H1 (cell line): ENCODE measurements around the gene TCERG1L. TPM values are rescaled to one million over a fixed set of nuclear protein-coding genes. Genes with fewer than 3 reads are reported as not detected.
A peak's percentile ranks its signal among the peaks of the same experiment; 100 is the strongest.

ENCODE experiments used
- CTCF ChIA-PET: fragments of 300-600 bp; sonication (Branson Sonifier 250); formaldehyde crosslinking; loops from one replicate; lab custom pipeline; 2021; ENCODE audit not compliant: partially characterized antibody; lab: Charles Lee
- POLR2A ChIA-PET: fragments of 300-600 bp; sonication (Branson Sonifier 250); formaldehyde crosslinking; loops from one replicate; lab custom pipeline; 2021; ENCODE audit warnings: inconsistent platforms; ENCODE audit not compliant: partially characterized antibody; lab: Charles Lee
- DNase-seq, 2 experiments: peaks; one replicate each; pipeline versions ENCODE4 v3.0.0 to v3.0.0-alpha.2; 2010 to 2022; ENCODE audit warnings: low spot score in 2 of 2, low read depth in 1 of 2, mixed read lengths in 1 of 2
- FAIRE-seq: peaks from 2 replicates; lab custom pipeline; 2011; peaks lifted over from hg19 to GRCh38; lab: Jason Lieb, UNC
- H2AFZ ChIP-seq: 2 replicates; pipeline ENCODE4 v1.8.1; 2012; ENCODE audit warnings: low read length, inconsistent platforms
- H2AK5ac ChIP-seq: 2 replicates; pipeline ENCODE4 v1.6.1; 2013; ENCODE audit warnings: low read depth, low read length
- H2BK120ac ChIP-seq: replicated peaks from 2 replicates; pipeline ENCODE3; 2013; ENCODE audit warnings: low read depth, low read length, inconsistent platforms
- H2BK12ac ChIP-seq: 2 replicates; pipeline ENCODE4 v1.6.1; 2013; ENCODE audit warnings: low read depth, low read length
- H2BK15ac ChIP-seq: 2 replicates; pipeline ENCODE4 v1.6.1; 2013; ENCODE audit warnings: low read length
- H2BK20ac ChIP-seq: 2 replicates; pipeline ENCODE4 v1.6.1; 2013; ENCODE audit warnings: low read length
- H2BK5ac ChIP-seq: 2 replicates; pipeline ENCODE4 v1.6.1; 2013; ENCODE audit warnings: low read depth, low read length
- H3K14ac ChIP-seq: 2 replicates; pipeline ENCODE4 v1.6.1; 2013; ENCODE audit warnings: inconsistent platforms; ENCODE audit not compliant: insufficient read length
- H3K18ac ChIP-seq: 2 replicates; pipeline ENCODE4 v1.6.1; 2013; ENCODE audit warnings: low read length; ENCODE audit errors: extremely low read depth
- H3K23ac ChIP-seq: 2 replicates; pipeline ENCODE4 v1.6.1; 2013; ENCODE audit warnings: inconsistent platforms; ENCODE audit not compliant: insufficient read length
- H3K23me2 ChIP-seq: 2 replicates; pipeline ENCODE4 v1.6.1; 2013; ENCODE audit warnings: low read depth, low read length
- H3K27ac ChIP-seq: 2 replicates; pipeline ENCODE4 v1.6.1; 2011; ENCODE audit warnings: low read depth, low read length, inconsistent platforms
- H3K27me3 ChIP-seq, 4 experiments: replicated peaks in 1 of 4; 1 replicate in 1 of 4; 2 replicates in 3 of 4; pipeline versions ENCODE4 v1.6.1 to v1.8.1; 2011 to 2013; ENCODE audit warnings: low read length in 3 of 4, mild to moderate bottlenecking in 3 of 4, inconsistent platforms in 2 of 4, mixed read lengths in 2 of 4, moderate library complexity in 1 of 4; ENCODE audit not compliant: control insufficient read depth in 3 of 4, insufficient read depth in 3 of 4; ENCODE audit errors: extremely low read depth in 1 of 4
- H3K36me3 ChIP-seq, 4 experiments: 2 replicates each; pipeline versions ENCODE4 v1.6.1 to v1.8.1; 2011 to 2013; ENCODE audit warnings: mild to moderate bottlenecking in 4 of 4, low read length in 3 of 4, moderate library complexity in 2 of 4, control low read depth in 1 of 4, inconsistent platforms in 1 of 4; ENCODE audit not compliant: insufficient read depth in 4 of 4, control insufficient read depth in 2 of 4
- H3K4ac ChIP-seq: replicated peaks from 2 replicates; pipeline ENCODE3; 2013; ENCODE audit warnings: low read length, low read depth, mixed read lengths, inconsistent platforms; ENCODE audit not compliant: insufficient read length
- H3K4me1 ChIP-seq, 4 experiments: replicated peaks in 1 of 4; 1 replicate in 1 of 4; 2 replicates in 3 of 4; pipeline versions ENCODE4 v1.6.1 to v1.8.1; 2011 to 2013; ENCODE audit warnings: low read length in 3 of 4, inconsistent platforms in 2 of 4, mixed read lengths in 1 of 4; ENCODE audit not compliant: insufficient read depth in 4 of 4, control insufficient read depth in 3 of 4
- H3K4me2 ChIP-seq, 2 experiments: 2 replicates each; pipeline versions ENCODE4 v1.6.1 to v1.8.1; 2011 to 2013; ENCODE audit warnings: low read depth in 2 of 2, low read length in 2 of 2, control low read depth in 1 of 2, inconsistent platforms in 1 of 2, mild to moderate bottlenecking in 1 of 2; ENCODE audit not compliant: insufficient read depth in 1 of 2
- H3K4me3 ChIP-seq, 4 experiments: fragments of 200-600, 300-600 bp in 1 of 4; sonication (generic), shearing (Covaris generic), sonication (Bioruptor Twin) in 1 of 4; 2 replicates each; pipeline versions ENCODE4 v1.5.1 to v1.8.1; 2011 to 2016; ENCODE audit warnings: low read length in 4 of 4, low read depth in 3 of 4, control low read depth in 2 of 4, inconsistent platforms in 2 of 4, mild to moderate bottlenecking in 2 of 4, mixed read lengths in 1 of 4, moderate library complexity in 1 of 4; ENCODE audit not compliant: insufficient read depth in 2 of 4; ENCODE audit errors: extremely low read depth in 1 of 4
- H3K56ac ChIP-seq: replicated peaks from 2 replicates; pipeline ENCODE3; 2013; ENCODE audit warnings: low read depth, mild to moderate bottlenecking, mixed read lengths, low read length, inconsistent platforms; ENCODE audit not compliant: insufficient read length
- H3K79me1 ChIP-seq: 2 replicates; pipeline ENCODE4 v1.6.1; 2013; ENCODE audit warnings: low read depth, low read length, control low read depth
- H3K79me2 ChIP-seq, 2 experiments: 2 replicates each; pipeline versions ENCODE4 v1.6.1 to v1.8.1; 2012 to 2013; ENCODE audit warnings: low read length in 2 of 2, mild to moderate bottlenecking in 2 of 2, inconsistent platforms in 1 of 2; ENCODE audit not compliant: insufficient read depth in 2 of 2, control insufficient read depth in 1 of 2
- H3K9ac ChIP-seq, 4 experiments: replicated peaks in 1 of 4; 1 replicate in 1 of 4; 2 replicates in 3 of 4; pipeline versions ENCODE4 v1.6.1 to v1.8.1; 2011 to 2013; ENCODE audit warnings: low read depth in 3 of 4, low read length in 3 of 4, control low read depth in 2 of 4, mild to moderate bottlenecking in 2 of 4, moderate library complexity in 2 of 4, inconsistent platforms in 1 of 4; ENCODE audit errors: extremely low read depth in 1 of 4
- H3K9me3 ChIP-seq, 2 experiments: 2 replicates each; pipeline versions ENCODE4 v1.6.1 to v1.8.1; 2012 to 2013; ENCODE audit warnings: mild to moderate bottlenecking in 2 of 2, moderate library complexity in 2 of 2, control low read depth in 1 of 2, inconsistent platforms in 1 of 2, low read depth in 1 of 2, low read length in 1 of 2, mixed read lengths in 1 of 2; ENCODE audit not compliant: insufficient read depth in 2 of 2
- H4K20me1 ChIP-seq, 2 experiments: replicated peaks in 1 of 2; 2 replicates each; pipeline versions ENCODE3 to v1.8.1; 2011 to 2013; ENCODE audit warnings: inconsistent platforms in 2 of 2, low read length in 2 of 2, mild to moderate bottlenecking in 1 of 2; ENCODE audit not compliant: insufficient read depth in 2 of 2, control insufficient read depth in 1 of 2
- H4K5ac ChIP-seq: 2 replicates; pipeline ENCODE4 v1.6.1; 2013; ENCODE audit warnings: low read length, low read depth, mixed read lengths, inconsistent platforms; ENCODE audit not compliant: insufficient read length
- H4K8ac ChIP-seq: 2 replicates; pipeline ENCODE4 v1.8.0; 2013; ENCODE audit warnings: mild to moderate bottlenecking, moderate library complexity, low read length, inconsistent platforms; ENCODE audit not compliant: insufficient read depth; ENCODE audit errors: extremely low read depth
- H4K91ac ChIP-seq: replicated peaks from 2 replicates; pipeline ENCODE3; 2013; ENCODE audit warnings: low read length, mixed read lengths, inconsistent platforms; ENCODE audit not compliant: insufficient read length
- ATF2 ChIP-seq: IDR thresholded peaks from 2 replicates; pipeline ENCODE4 v1.6.1; 2012; ENCODE audit warnings: low read length, inconsistent platforms
- CREB1 ChIP-seq: IDR thresholded peaks from 2 replicates; pipeline ENCODE4 v1.6.1; 2012; ENCODE audit warnings: inconsistent platforms
- CTCF ChIP-seq, 3 experiments: IDR thresholded peaks; 1 replicate in 2 of 3; 2 replicates in 1 of 3; pipeline versions ENCODE4 v1.5.1 to v1.6.1; 2011; ENCODE audit warnings: low read length in 3 of 3, mild to moderate bottlenecking in 3 of 3, inconsistent platforms in 2 of 3, low read depth in 1 of 3, moderate library complexity in 1 of 3; ENCODE audit not compliant: insufficient read depth in 1 of 3; ENCODE audit errors: control extremely low read depth in 1 of 3
- EP300 ChIP-seq, 2 experiments: IDR thresholded peaks; 1 replicate in 1 of 2; 2 replicates in 1 of 2; pipeline ENCODE4 v1.6.1; 2011 to 2012; ENCODE audit warnings: low read depth in 2 of 2, low read length in 2 of 2, mild to moderate bottlenecking in 2 of 2, borderline replicate concordance in 1 of 2, inconsistent platforms in 1 of 2, moderate library complexity in 1 of 2
- FOSL1 ChIP-seq: IDR thresholded peaks from 2 replicates; pipeline ENCODE4 v1.6.1; 2011; ENCODE audit warnings: mild to moderate bottlenecking, low read depth, low read length, moderate library complexity; ENCODE audit not compliant: insufficient read depth
- POLR2AphosphoS5 ChIP-seq: IDR thresholded peaks from 2 replicates; pipeline ENCODE4 v1.6.1; 2011; ENCODE audit warnings: low read depth, low read length
- TCF12 ChIP-seq: IDR thresholded peaks from 2 replicates; pipeline ENCODE4 v1.6.1; 2011; ENCODE audit warnings: low read depth, mild to moderate bottlenecking, low read length
- WGBS, 2 experiments: shearing (Covaris generic) in 1 of 2; methylation state at CpG; one replicate each; pipeline versions ENCODE4 v1.1.6 to v1.1.7; 2013 to 2015; ENCODE audit warnings: low lambda C conversion rate in 2 of 2, mixed read lengths in 2 of 2, inconsistent platforms in 1 of 2, low coverage in 1 of 2, missing lambda C conversion rate in 1 of 2; ENCODE audit not compliant: insufficient replicate concordance in 2 of 2, insufficient coverage in 1 of 2, insufficient read length in 1 of 2; ENCODE audit errors: extremely low coverage in 1 of 2, missing lambda C conversion rate in 1 of 2; 5-methylcytosine and 5-hydroxymethylcytosine counted together
- polyA plus RNA-seq, 7 experiments: library from polyadenylated mRNA; depleted of rRNA in 3 of 7; stranded (reverse) in 5 of 7; unstranded in 2 of 7; fragments of >200 nt in 5 of 7; fragments of 200-250 nt in 2 of 7; gene quantifications; 1 replicate in 5 of 7; 2 replicates in 1 of 7; 4 replicates in 1 of 7; pipeline versions ENCODE4 v1.2.1 to v1.2.3, GENCODE V29; 2011 to 2013; ENCODE audit warnings: missing spikeins in 2 of 7, mixed read lengths in 2 of 7
- total RNA-seq: library from RNA; stranded (reverse); fragmentation: NEBNext Ultra II Directional; extraction: Animal tissue kit (Norgen Biotek cat#: 25700); gene quantifications from 2 replicates; pipeline ENCODE4 v1.2.1, GENCODE V29; 2021

TCERG1L gene
- total and polyA plus RNA-seq, 2 of the 8 experiments (the other 6 are each of a cell fraction or from before 2014, with no cell fraction given), result 3.9 to 6.9 TPM

DNA sequence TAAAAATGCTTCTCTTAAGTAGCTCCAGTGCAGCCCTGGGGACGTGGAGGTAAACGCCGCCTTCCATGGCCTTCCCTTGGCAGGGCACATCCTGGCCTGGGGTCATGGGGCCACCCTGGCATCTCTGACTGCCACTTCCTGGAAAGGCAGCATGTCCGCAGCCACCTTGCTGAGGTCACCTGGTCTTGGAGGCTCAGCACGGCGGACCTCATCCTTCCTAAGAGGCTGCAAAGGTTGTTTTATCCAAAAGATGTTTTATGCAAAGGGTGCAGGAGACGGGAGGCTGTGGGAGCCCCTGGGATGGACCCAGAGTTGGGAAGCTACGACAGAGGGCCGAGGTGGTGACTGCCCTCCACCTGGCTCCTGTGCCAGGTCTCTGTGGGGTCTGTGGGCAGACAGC, 106.0 kb downstream of the TCERG1L start:
- no peak for FAIRE-seq
- DNase-seq, result peak in 1 of 2 experiments; percentile 27
- Histone ChIP-seq H2BK15ac (no peak overlapping the region), H3K36me3 (no peaks in the 10 kb centered on the region), H3K23me2 (no peaks in the 10 kb centered on the region), H3K14ac (no peak overlapping the region), H3K4me1 (no peaks in the 10 kb centered on the region), H3K27me3 (no peaks in the 10 kb centered on the region), H3K27ac (no peak overlapping the region), H3K79me1 (no peaks in the 10 kb centered on the region), H4K20me1 (no peaks in the 10 kb centered on the region), H3K23ac (no peak overlapping the region), H4K8ac (no peak overlapping the region; the same call in 1 of the 2 replicates), H3K56ac (no peak overlapping the region), H2BK5ac (no peak overlapping the region)
- ChIA-PET POLR2A (no interaction called here), CTCF (no interaction called here)
- WGBS, 2 experiments, result 94% methylated on average over 9 of the region's 9 CpGs; no CpG with 5 or more reads in 1 of the 2 experiments
- TF ChIP-seq CREB1, result no peak
- no peak for TF ChIP-seq ATF2
- no peak for TF ChIP-seq CTCF (IDR thresholded peaks at IDR 0.05; ENCODE audit: control extremely low read depth in 1 of 3, insufficient read depth in 1 of 3, low read depth in 1 of 3, low read length in 3 of 3)
- no peak for TF ChIP-seq EP300 (IDR thresholded peaks at IDR 0.05; ENCODE audit: borderline replicate concordance in 1 of 2, low read depth in 2 of 2, low read length in 2 of 2)
- no peak for TF ChIP-seq FOSL1
- no peak for TF ChIP-seq TCF12
- no peak for TF ChIP-seq POLR2AphosphoS5
- TF ChIP-seq, all 59 proteins: peak for 0
- Histone ChIP-seq H3K4me3 (no peak overlapping the region), H4K5ac (no peak overlapping the region), H3K9ac (no peak overlapping the region), H2BK120ac (no peak overlapping the region), H3K4ac (no peak overlapping the region), H3K9me3 (no peaks in the 10 kb centered on the region), H2BK20ac (no peak overlapping the region), H2AFZ (no peak overlapping the region), H2BK12ac (no peak overlapping the region), H4K91ac (no peak overlapping the region), H3K4me2 (no peak overlapping the region), H2AK5ac (no peak overlapping the region), H3K18ac (no peak overlapping the region), H3K79me2 (no peaks in the 10 kb centered on the region)
